ENCODE data around the gene UBAC1.

GRCh38 chr9:136001231-136001630 is 40.1 kb upstream of the UBAC1 start:
- TF ChIP-seq, protein P1, sequence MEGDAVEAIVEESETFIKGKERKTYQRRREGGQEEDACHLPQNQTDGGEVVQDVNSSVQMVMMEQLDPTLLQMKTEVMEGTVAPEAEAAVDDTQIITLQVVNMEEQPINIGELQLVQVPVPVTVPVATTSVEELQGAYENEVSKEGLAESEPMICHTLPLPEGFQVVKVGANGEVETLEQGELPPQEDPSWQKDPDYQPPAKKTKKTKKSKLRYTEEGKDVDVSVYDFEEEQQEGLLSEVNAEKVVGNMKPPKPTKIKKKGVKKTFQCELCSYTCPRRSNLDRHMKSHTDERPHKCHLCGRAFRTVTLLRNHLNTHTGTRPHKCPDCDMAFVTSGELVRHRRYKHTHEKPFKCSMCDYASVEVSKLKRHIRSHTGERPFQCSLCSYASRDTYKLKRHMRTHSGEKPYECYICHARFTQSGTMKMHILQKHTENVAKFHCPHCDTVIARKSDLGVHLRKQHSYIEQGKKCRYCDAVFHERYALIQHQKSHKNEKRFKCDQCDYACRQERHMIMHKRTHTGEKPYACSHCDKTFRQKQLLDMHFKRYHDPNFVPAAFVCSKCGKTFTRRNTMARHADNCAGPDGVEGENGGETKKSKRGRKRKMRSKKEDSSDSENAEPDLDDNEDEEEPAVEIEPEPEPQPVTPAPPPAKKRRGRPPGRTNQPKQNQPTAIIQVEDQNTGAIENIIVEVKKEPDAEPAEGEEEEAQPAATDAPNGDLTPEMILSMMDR (IDR thresholded peaks at IDR 0.05), result no peak
- TF ChIP-seq POLR2A (IDR thresholded peaks at IDR 0.05) (no peak), POLR2AphosphoS5 (IDR thresholded peaks at IDR 0.05; ENCODE audit: insufficient read depth in 1 of 2, low read depth in 1 of 2) (no peak)

Data from vagina (tissue), 2 donors.